Mesenchymal stem cell (in vitro differentiated cells and primary cell): Measurements from ENCODE around the gene CHEK2.

Experiments used
- DNase-seq: peaks from one replicate; pipeline ENCODE4 v3.0.0-alpha.2; 2013
- H2AFZ ChIP-seq: one replicate; pipeline ENCODE4 v1.6.1; 2013; ENCODE audit warnings: low read depth, mild to moderate bottlenecking, control low read depth, inconsistent platforms, low read length, moderate library complexity
- H2AK5ac ChIP-seq: 2 replicates; pipeline ENCODE4 v1.6.1; 2013; ENCODE audit warnings: low read length, moderate library complexity, mild to moderate bottlenecking, inconsistent platforms; ENCODE audit not compliant: severe bottlenecking
- H2BK120ac ChIP-seq: one replicate; pipeline ENCODE4 v1.6.1; 2013; ENCODE audit warnings: low read depth, mild to moderate bottlenecking, inconsistent platforms, low read length, moderate library complexity
- H2BK12ac ChIP-seq, 2 experiments: one replicate each; pipeline ENCODE4 v1.6.1; 2013; ENCODE audit warnings: inconsistent platforms in 2 of 2, low read length in 2 of 2, mild to moderate bottlenecking in 2 of 2, moderate library complexity in 2 of 2, control low read depth in 1 of 2
- H2BK15ac ChIP-seq: one replicate; pipeline ENCODE4 v1.6.1; 2013; ENCODE audit warnings: mild to moderate bottlenecking, low read depth, inconsistent platforms; ENCODE audit not compliant: poor library complexity, severe bottlenecking
- H2BK5ac ChIP-seq: 2 replicates; pipeline ENCODE4 v1.6.1; 2013; ENCODE audit warnings: low read depth, mild to moderate bottlenecking, low read length, control low read depth, inconsistent platforms; ENCODE audit not compliant: poor library complexity, severe bottlenecking
- H3K14ac ChIP-seq, 2 experiments: one replicate each; pipeline ENCODE4 v1.6.1; 2013; ENCODE audit warnings: inconsistent platforms in 2 of 2, low read length in 2 of 2, control low read depth in 1 of 2, mild to moderate bottlenecking in 1 of 2, moderate library complexity in 1 of 2
- H3K18ac ChIP-seq, 2 experiments: one replicate each; pipeline ENCODE4 v1.6.1; 2013; ENCODE audit warnings: inconsistent platforms in 2 of 2, low read length in 2 of 2, control low read depth in 1 of 2, low read depth in 1 of 2, mild to moderate bottlenecking in 1 of 2
- H3K23ac ChIP-seq, 2 experiments: one replicate each; pipeline ENCODE4 v1.6.1; 2013; ENCODE audit warnings: inconsistent platforms in 2 of 2, low read length in 2 of 2, mild to moderate bottlenecking in 2 of 2, moderate library complexity in 2 of 2, control low read depth in 1 of 2
- H3K27ac ChIP-seq: 2 replicates; pipeline ENCODE4 v1.5.1; 2013; ENCODE audit warnings: mild to moderate bottlenecking, moderate library complexity, low read length, control low read depth, inconsistent platforms; ENCODE audit not compliant: poor library complexity, severe bottlenecking
- H3K27me3 ChIP-seq, 2 experiments: 2 replicates each; pipeline versions ENCODE4 v1.6.1 to v1.7.0; 2013; ENCODE audit warnings: low read length in 2 of 2, mild to moderate bottlenecking in 2 of 2, moderate library complexity in 2 of 2, control low read depth in 1 of 2, inconsistent platforms in 1 of 2; ENCODE audit not compliant: control insufficient read depth in 1 of 2, insufficient read depth in 1 of 2
- H3K36me3 ChIP-seq, 2 experiments: 2 replicates each; pipeline versions ENCODE4 v1.6.1 to v1.7.0; 2013; ENCODE audit warnings: low read length in 2 of 2, control low read depth in 1 of 2, inconsistent platforms in 1 of 2, low read depth in 1 of 2, mild to moderate bottlenecking in 1 of 2; ENCODE audit not compliant: insufficient read depth in 2 of 2, control insufficient read depth in 1 of 2
- H3K4ac ChIP-seq, 2 experiments: one replicate each; pipeline ENCODE4 v1.6.1; 2013; ENCODE audit warnings: inconsistent platforms in 2 of 2, low read length in 2 of 2, mild to moderate bottlenecking in 2 of 2, moderate library complexity in 2 of 2, control low read depth in 1 of 2, low read depth in 1 of 2
- H3K4me1 ChIP-seq: 2 replicates; pipeline ENCODE4 v1.6.1; 2013; ENCODE audit warnings: low read depth, low read length, control low read depth; ENCODE audit not compliant: control insufficient read depth, insufficient read depth
- H3K4me2 ChIP-seq: 2 replicates; pipeline ENCODE4 v1.6.1; 2013; ENCODE audit warnings: low read length, mild to moderate bottlenecking, inconsistent platforms; ENCODE audit not compliant: poor library complexity, severe bottlenecking
- H3K4me3 ChIP-seq, 2 experiments: 2 replicates each; pipeline versions ENCODE4 v1.5.1 to v1.7.0; 2013; ENCODE audit warnings: low read length in 2 of 2, mild to moderate bottlenecking in 2 of 2, control low read depth in 1 of 2, low read depth in 1 of 2; ENCODE audit not compliant: insufficient read depth in 1 of 2
- H3K79me1 ChIP-seq: replicated peaks from 2 replicates; pipeline ENCODE4 v1.6.1; 2013; ENCODE audit warnings: mild to moderate bottlenecking, control low read depth, low read length, inconsistent platforms; ENCODE audit not compliant: poor library complexity, severe bottlenecking
- H3K9ac ChIP-seq: 2 replicates; pipeline ENCODE4 v1.7.0; 2013; ENCODE audit warnings: mild to moderate bottlenecking, low read length, moderate library complexity
- H3K9me3 ChIP-seq: 2 replicates; pipeline ENCODE4 v1.7.0; 2013; ENCODE audit warnings: mild to moderate bottlenecking, low read length; ENCODE audit not compliant: control insufficient read depth
- H4K8ac ChIP-seq: one replicate; pipeline ENCODE4 v1.6.1; 2013; ENCODE audit warnings: inconsistent platforms, mild to moderate bottlenecking, low read length, moderate library complexity
- H4K91ac ChIP-seq: one replicate; pipeline ENCODE4 v1.6.1; 2013; ENCODE audit warnings: mild to moderate bottlenecking, low read length, inconsistent platforms
- WGBS: methylation state at CpG from one replicate; pipeline ENCODE4 v1.1.7; 2013; ENCODE audit warnings: mixed read lengths; 5-methylcytosine and 5-hydroxymethylcytosine counted together

Gene CHEK2

GRCh38 chr22:28783786-28784671 lies 42.4 kb upstream of the CHEK2 start:
- no peak overlapping the region for H3K9ac ChIP-seq
- no peak overlapping the region for H2BK5ac ChIP-seq
- peaks cover 10% of the 10 kb centered on the region for H3K79me1 ChIP-seq
- H3K14ac ChIP-seq, result no peak overlapping the region
- H4K8ac ChIP-seq, result no peak overlapping the region
- H3K9me3 ChIP-seq, result no peaks in the 10 kb centered on the region
- H3K23ac ChIP-seq, result no peak overlapping the region
- 47% methylated on average over 4 of the region's 4 CpGs for WGBS
- H2BK15ac ChIP-seq, result no peak overlapping the region
- DNase-seq, result peak; percentile 78
- H3K4ac ChIP-seq, result peak overlapping the region in 1 of 2 experiments; percentile 9
- H3K36me3 ChIP-seq, result peaks cover 26 to 86% of the 10 kb centered on the region in 2 experiments
- H3K4me1 ChIP-seq, result peaks cover 3% of the 10 kb centered on the region
- peak overlapping the region; percentile 79 for H3K27ac ChIP-seq
- no peak overlapping the region for H2BK120ac ChIP-seq
- H3K4me2 ChIP-seq, result peak overlapping the region; percentile 41
- H2AFZ ChIP-seq, result no peak overlapping the region
- H3K18ac ChIP-seq, result peak overlapping the region in 1 of 2 experiments; percentile 5
- no peaks in the 10 kb centered on the region for H3K27me3 ChIP-seq
- H2BK12ac ChIP-seq, result no peak overlapping the region
- no peak overlapping the region for H3K4me3 ChIP-seq
- H2AK5ac ChIP-seq, result peak overlapping the region; percentile 17
- no peak overlapping the region for H4K91ac ChIP-seq

GRCh38 chr22:28780296-28780695 lies 38.7 kb upstream of the CHEK2 start:
- H2AK5ac ChIP-seq, result no peak overlapping the region
- no peak for DNase-seq
- no peak overlapping the region for H2BK12ac ChIP-seq
- H3K27me3 ChIP-seq, result no peaks in the 10 kb centered on the region
- no peak overlapping the region for H2BK5ac ChIP-seq
- H3K27ac ChIP-seq, result no peak overlapping the region
- peaks cover 5% of the 10 kb centered on the region for H3K4me1 ChIP-seq
- no peak overlapping the region for H3K4me2 ChIP-seq
- H3K18ac ChIP-seq, result no peak overlapping the region
- H4K8ac ChIP-seq, result no peak overlapping the region
- 96% methylated on average over 1 of the region's 1 CpG for WGBS
- no peak overlapping the region for H4K91ac ChIP-seq
- no peak overlapping the region for H2AFZ ChIP-seq
- no peak overlapping the region for H3K23ac ChIP-seq
- H3K9me3 ChIP-seq, result no peaks in the 10 kb centered on the region
- no peak overlapping the region for H3K9ac ChIP-seq
- H2BK120ac ChIP-seq, result no peak overlapping the region
- no peak overlapping the region for H3K4ac ChIP-seq
- peaks cover 43 to 78% of the 10 kb centered on the region in 2 experiments for H3K36me3 ChIP-seq
- no peak overlapping the region for H3K14ac ChIP-seq
- peaks cover 19% of the 10 kb centered on the region for H3K79me1 ChIP-seq
- H2BK15ac ChIP-seq, result no peak overlapping the region
- H3K4me3 ChIP-seq, result no peak overlapping the region

- Histone ChIP-seq H3K9ac (no peak overlapping the region), H3K27ac (no peak overlapping the region), H3K79me1 (peaks cover 17% of the 10 kb centered on the region), H4K91ac (no peak overlapping the region), H2BK12ac (no peak overlapping the region), H3K36me3 (peaks cover 41 to 78% of the 10 kb centered on the region in 2 experiments), H3K4me1 (peaks cover 5% of the 10 kb centered on the region), H3K18ac (no peak overlapping the region), H3K4ac (no peak overlapping the region), H3K4me2 (no peak overlapping the region), H3K27me3 (no peaks in the 10 kb centered on the region), H2AFZ (no peak overlapping the region), H3K23ac (no peak overlapping the region), H4K8ac (no peak overlapping the region), H2BK15ac (no peak overlapping the region), H2AK5ac (no peak overlapping the region), H3K4me3 (no peak overlapping the region), H2BK120ac (no peak overlapping the region), H2BK5ac (no peak overlapping the region), H3K9me3 (no peaks in the 10 kb centered on the region), H3K14ac (no peak overlapping the region)
- DNase-seq, result no peak
- 97% methylated on average over 5 of the region's 5 CpGs for WGBS
Measured at GRCh38 chr22:28779833-28780232, 38.2 kb upstream of the CHEK2 start.

GRCh38 chr22:28774378-28774777 lies 32.8 kb upstream of the CHEK2 start:
- 100% methylated on average over 1 of the region's 1 CpG for WGBS
- no peak overlapping the region for H4K91ac ChIP-seq
- no peaks in the 10 kb centered on the region for H3K27me3 ChIP-seq
- no peak for DNase-seq
- no peak overlapping the region for H2AFZ ChIP-seq
- peaks cover 6% of the 10 kb centered on the region for H3K4me1 ChIP-seq
- H2BK12ac ChIP-seq, result no peak overlapping the region
- H3K9me3 ChIP-seq, result no peaks in the 10 kb centered on the region
- no peak overlapping the region for H2BK120ac ChIP-seq
- H3K23ac ChIP-seq, result no peak overlapping the region
- H3K4ac ChIP-seq, result no peak overlapping the region
- H3K4me2 ChIP-seq, result no peak overlapping the region
- peak overlapping the region in 1 of 2 experiments; percentile 95 for H3K4me3 ChIP-seq
- no peak overlapping the region for H3K27ac ChIP-seq
- H2AK5ac ChIP-seq, result peak overlapping the region; percentile 10
- no peak overlapping the region for H2BK5ac ChIP-seq
- H4K8ac ChIP-seq, result no peak overlapping the region
- H3K36me3 ChIP-seq, result peaks cover 23 to 37% of the 10 kb centered on the region in 2 experiments
- no peak overlapping the region for H3K18ac ChIP-seq
- no peak overlapping the region for H3K14ac ChIP-seq
- H3K9ac ChIP-seq, result peak overlapping the region; percentile 98
- H2BK15ac ChIP-seq, result no peak overlapping the region
- H3K79me1 ChIP-seq, result peaks cover 11% of the 10 kb centered on the region
